Heart right ventricle (tissue), 16 donors: ENCODE results near the gene PYGB. TPM values are rescaled to one million over a fixed set of nuclear protein-coding genes. Genes with fewer than 3 reads are reported as not detected.

Source experiments
- ATAC-seq, 8 donors: fragments of 200-7000 bp; cut with Tn5 transposase; one replicate each; pipeline ENCODE4 v1.9.1; 2020; ENCODE audit warnings: mild to moderate bottlenecking in 8 of 8, moderate library complexity in 8 of 8, moderate number of reproducible peaks in 1 of 8
- DNase-seq, 2 donors: peaks; one replicate each; pipeline ENCODE4 v3.0.0-alpha.2; 2020
- H3K27ac ChIP-seq, 10 donors: fragments of 200-600 bp; sonication (generic) in 2 of 10; one replicate each; pipeline versions ENCODE4 v1.5.0 to v1.8.0; 2020 to 2022; ENCODE audit warnings: mild to moderate bottlenecking in 3 of 10
- H3K27me3 ChIP-seq, 7 donors: fragments of 200-600 bp; one replicate each; pipeline ENCODE4 v1.8.0; 2021 to 2022; ENCODE audit warnings: mild to moderate bottlenecking in 2 of 7
- H3K36me3 ChIP-seq, 9 donors: fragments of 200-600 bp; sonication (generic) in 1 of 9; one replicate each; pipeline versions ENCODE4 v1.5.0 to v1.8.0; 2020 to 2022; ENCODE audit warnings: mild to moderate bottlenecking in 2 of 9
- H3K4me1 ChIP-seq, 9 donors: fragments of 200-600 bp; sonication (generic) in 1 of 9; one replicate each; pipeline versions ENCODE4 v1.5.0 to v1.8.0; 2020 to 2022; ENCODE audit warnings: mild to moderate bottlenecking in 4 of 9
- H3K4me3 ChIP-seq, 10 donors: fragments of 200-600 bp; sonication (generic) in 2 of 10; one replicate each; pipeline versions ENCODE4 v1.5.0 to v1.8.0; 2020 to 2022; ENCODE audit warnings: mild to moderate bottlenecking in 7 of 10, moderate library complexity in 2 of 10
- H3K9me3 ChIP-seq, 11 donors: fragments of 200-600 bp in 10 of 11; sonication (generic) in 2 of 11; one replicate each; pipeline versions ENCODE4 v1.5.0 to v1.8.0; 2013 to 2022; ENCODE audit warnings: mild to moderate bottlenecking in 2 of 11, control low read depth in 1 of 11, moderate library complexity in 1 of 11
- CTCF ChIP-seq, 9 donors: fragments of 200-600 bp; sonication (generic) in 2 of 9; IDR thresholded peaks; one replicate each; pipeline versions ENCODE4 v1.5.0 to v1.8.0; 2021 to 2022; ENCODE audit warnings: antibody characterized with exemption in 9 of 9, mild to moderate bottlenecking in 5 of 9, moderate library complexity in 1 of 9
- WGBS, 2 donors: extraction: QIAGEN DNeasy Blood & Tissue Kit; methylation state at CpG; one replicate each; pipeline ENCODE4 v1.1.7; 2013; ENCODE audit warnings: inconsistent platforms in 1 of 2; 5-methylcytosine and 5-hydroxymethylcytosine counted together
- intact Hi-C, 10 donors: fragments of 100-400 bp; cut with DNase I; formaldehyde crosslinking; loops; one replicate each; pipeline versions ENCODE4 v1.11.1 to v1.14.2; 2022
- polyA plus RNA-seq, 2 donors: library from polyadenylated mRNA; stranded (reverse); fragments of 200-250 nt; gene quantifications; one replicate each; pipeline ENCODE4 v1.2.3, GENCODE V29; 2013
- total RNA-seq, 10 donors: library from RNA; stranded (reverse); fragmentation: NEBNext Ultra II Directional in 3 of 10; extraction: Animal tissue kit (Norgen Biotek cat#: 25700) in 3 of 10; gene quantifications; one replicate each; pipeline versions ENCODE4 v1.2.1 to v1.2.4, GENCODE V29; 2021 to 2023
- donor health status: Arrhythmogenic right ventricular cardiomyopathy.
- donor health status: ischemic (EF 13 %, LVEDD 7.1; RV severe dilation, severe dysfunction).
- donor health status: healthy with polysubstance abuse.
- donor health status: DM: no; HTN: yes; CAD: no.
- donor health status: DM: no; HTN: no; CAD: no.
- donor health status: ischemic (EF 25% LVEDD 6.9; RV normal size, moderate dysfunction).
- donor health status: ischemic (EF 25% LVEDD 5.7; RV mildly dilated, moderate dysfunction).
- donor health status: healthy.
- donor health status: DM: yes; HTN: yes; CAD: no.
- donor health status: Ischemic cardiomyopathy.
- donor health status: ischemic (EF 35%, LVEDD 5.7; RV mildly dilated, moderate dysfunction).
- donor health status: nonischemic (EF 11% LVEDD 7.7; RV severe dilation, severe dysfunction).
- donor health status: DM: yes; HTN: yes; CAD: no.
- donor health status: PGD.
- donor health status: ischemic (EF 29% LVEDD 5.4; RV normal size, mild dysfunction).
- donor health status: nonischemic (EF 23%, LVEDD 6.1; RV moderate dilation, normal function).

The PYGB gene
- total and polyA plus RNA-seq, 12 donors: 83.1 to 462 (median 269) TPM

- H3K9me3 ChIP-seq: no peaks in the 10 kb centered on the region
- ATAC-seq (peak; percentile 84 to 95 (median 92)), DNase-seq (peak; percentile 59 to 80)
- WGBS, 2 donors: 40 to 55% methylated on average over 12 of the region's 12 CpGs
- peak overlapping the region; percentile 51 to 98 (median 90) for H3K27ac ChIP-seq
- peak in 2 of 9 donors; percentile 22 to 35 for TF ChIP-seq CTCF (IDR thresholded peaks at IDR 0.05)
- no peaks in the 10 kb centered on the region for H3K27me3 ChIP-seq
- no peak overlapping the region for H3K4me3 ChIP-seq
- H3K4me1 ChIP-seq: peaks cover 9 to 92% (median 69%) of the 10 kb centered on the region in 9 donors
- peaks cover 0 to 36% (median 3%) of the 10 kb centered on the region in 9 donors for H3K36me3 ChIP-seq
- intact Hi-C loops: loop anchor here in 3 of 10 donors (5.0 to 10.0 kb wide), 3 partner anchors 42 to 180 kb away; partner anchors contain the start of gene ENTPD6 (in 1 of the 3)
These were observed 7.2 kb downstream of the PYGB start for GRCh38 chr20:25254986-25255680.

GRCh38 chr20:25256226-25256859 lies 8.5 kb downstream of the PYGB start:
- TF ChIP-seq CTCF (IDR thresholded peaks at IDR 0.05): no peak
- H3K27me3 ChIP-seq: no peaks in the 10 kb centered on the region
- intact Hi-C loops: loop anchor here in 2 of 10 donors (10.0 kb wide), 2 partner anchors 62 to 182 kb away; partner anchors contain the start of gene ENTPD6 (in 1 of the 2)
- WGBS, 2 donors: 50 to 64% methylated on average over 5 of the region's 5 CpGs
- H3K4me3 ChIP-seq: no peak overlapping the region
- H3K4me1 ChIP-seq: peaks cover 9 to 80% (median 69%) of the 10 kb centered on the region in 9 donors
- H3K27ac ChIP-seq: peak overlapping the region; percentile 39 to 98 (median 90)
- DNase-seq: no peak
- peaks cover 0 to 48% (median 8%) of the 10 kb centered on the region in 9 donors for H3K36me3 ChIP-seq
- ATAC-seq: peak in 3 of 8 donors; percentile 4 to 27 (median 26)
- H3K9me3 ChIP-seq: no peaks in the 10 kb centered on the region

- peaks cover 0 to 55% (median 8%) of the 10 kb centered on the region in 9 donors for H3K36me3 ChIP-seq
- DNase-seq: no peak
- TF ChIP-seq CTCF (IDR thresholded peaks at IDR 0.05): no peak
- H3K4me1 ChIP-seq: peaks cover 9 to 72% (median 61%) of the 10 kb centered on the region in 9 donors
- H3K9me3 ChIP-seq: no peaks in the 10 kb centered on the region
- intact Hi-C loops: loop anchor here in 2 of 10 donors (10.0 kb wide), 2 partner anchors 62 to 182 kb away; partner anchors contain the start of gene ENTPD6 (in 1 of the 2)
- ATAC-seq: no peak
- WGBS, 2 donors: 51 to 69% methylated on average over 5 of the region's 5 CpGs
- H3K4me3 ChIP-seq: no peak overlapping the region
- H3K27ac ChIP-seq: peak overlapping the region in 7 of 10 donors; percentile 51 to 98 (median 95)
- H3K27me3 ChIP-seq: no peaks in the 10 kb centered on the region
These were observed 9.2 kb downstream of the PYGB start for GRCh38 chr20:25257130-25257529.

GRCh38 chr20:25257756-25258475 lies 10.0 kb downstream of the PYGB start:
- DNase-seq (no peak), ATAC-seq (peak in 1 of 8 donors; percentile 1)
- peak overlapping the region in 5 of 10 donors; percentile 1 to 97 (median 39) for H3K27ac ChIP-seq
- intact Hi-C loops: loop anchor here in 2 of 10 donors (10.0 kb wide), 2 partner anchors 63 to 183 kb away; partner anchors contain the start of gene ENTPD6 (in 1 of the 2)
- no peaks in the 10 kb centered on the region for H3K9me3 ChIP-seq
- 50 to 68% methylated on average over 10 of the region's 10 CpGs for WGBS, 2 donors
- peak in 1 of 9 donors; percentile 3 for TF ChIP-seq CTCF (IDR thresholded peaks at IDR 0.05)
- no peak overlapping the region for H3K4me3 ChIP-seq
- peaks cover 9 to 65% (median 53%) of the 10 kb centered on the region in 9 donors for H3K4me1 ChIP-seq
- H3K36me3 ChIP-seq: peaks cover 0 to 59% (median 8%) of the 10 kb centered on the region in 9 donors
- H3K27me3 ChIP-seq: no peaks in the 10 kb centered on the region
